GM06990 (cell line): ENCODE results near the gene ZBTB7C.

Experiments
- DNase-seq: peaks from one replicate; pipeline ENCODE4 v3.0.0-alpha.2; 2011; ENCODE audit not compliant: insufficient read length; ENCODE audit errors: extremely low read depth
- H3K27me3 ChIP-seq: replicated peaks from 2 replicates; pipeline ENCODE4 v1.6.0; 2011; ENCODE audit warnings: low read length; ENCODE audit not compliant: control insufficient read depth, insufficient read depth
- H3K36me3 ChIP-seq: 2 replicates; pipeline ENCODE4 v1.5.1; 2011; ENCODE audit warnings: low read length; ENCODE audit not compliant: control insufficient read depth, insufficient read depth
- H3K4me3 ChIP-seq: replicated peaks from 2 replicates; pipeline ENCODE4 v1.5.1; 2011; ENCODE audit warnings: low read depth, mild to moderate bottlenecking, control low read depth, low read length
- CTCF ChIP-seq: IDR thresholded peaks from 2 replicates; pipeline ENCODE4 v1.5.1; 2011; ENCODE audit warnings: low read length, control low read depth, mild to moderate bottlenecking, inconsistent platforms; ENCODE audit not compliant: insufficient read depth, poor library complexity, severe bottlenecking

The ZBTB7C gene

GRCh38 chr18:48122816-48123215, 286.4 kb downstream of the ZBTB7C start:
- no peak for TF ChIP-seq CTCF
- Histone ChIP-seq H3K36me3 (no peaks in the 10 kb centered on the region), H3K27me3 (no peaks in the 10 kb centered on the region; the same call in 1 of the 2 replicates), H3K4me3 (no peak overlapping the region)
- DNase-seq, result no peak

GRCh38 chr18:48122376-48122775, 286.8 kb downstream of the ZBTB7C start:
- no peak for DNase-seq
- TF ChIP-seq CTCF, result no peak
- H3K27me3 ChIP-seq, result no peaks in the 10 kb centered on the region; the same call in 1 of the 2 replicates
- no peaks in the 10 kb centered on the region for H3K36me3 ChIP-seq
- no peak overlapping the region for H3K4me3 ChIP-seq

DNA sequence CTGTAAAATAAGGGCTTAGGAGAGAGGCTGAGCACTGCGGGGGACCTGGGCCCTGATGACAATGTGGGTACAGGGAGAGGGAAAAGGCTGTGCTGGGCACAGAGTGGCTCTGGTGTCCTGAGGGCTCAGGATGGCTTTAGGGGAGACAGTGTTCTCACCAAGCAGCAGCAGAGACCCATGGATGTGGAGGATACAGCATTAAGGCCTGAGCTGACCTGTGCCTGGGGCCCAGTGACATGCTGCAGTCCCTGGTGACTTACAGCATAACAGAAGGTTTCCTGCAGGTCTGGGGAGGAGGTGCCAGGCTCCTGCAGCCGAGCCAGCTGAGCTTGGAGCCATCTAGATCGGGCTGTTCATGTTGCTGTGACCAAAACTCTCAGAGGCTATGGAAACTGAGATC, 287.4 kb downstream of the ZBTB7C start:
- DNase-seq, result no peak
- Histone ChIP-seq H3K36me3 (no peaks in the 10 kb centered on the region), H3K27me3 (no peaks in the 10 kb centered on the region; the same call in 1 of the 2 replicates), H3K4me3 (no peak overlapping the region)
- TF ChIP-seq CTCF, result no peak

GRCh38 chr18:48119204-48119603, 290.0 kb downstream of the ZBTB7C start:
- no peak overlapping the region for H3K4me3 ChIP-seq
- DNase-seq, result no peak
- H3K27me3 ChIP-seq, result no peaks in the 10 kb centered on the region; the same call in none of the 2 replicates
- H3K36me3 ChIP-seq, result no peaks in the 10 kb centered on the region
- no peak for TF ChIP-seq CTCF

DNA sequence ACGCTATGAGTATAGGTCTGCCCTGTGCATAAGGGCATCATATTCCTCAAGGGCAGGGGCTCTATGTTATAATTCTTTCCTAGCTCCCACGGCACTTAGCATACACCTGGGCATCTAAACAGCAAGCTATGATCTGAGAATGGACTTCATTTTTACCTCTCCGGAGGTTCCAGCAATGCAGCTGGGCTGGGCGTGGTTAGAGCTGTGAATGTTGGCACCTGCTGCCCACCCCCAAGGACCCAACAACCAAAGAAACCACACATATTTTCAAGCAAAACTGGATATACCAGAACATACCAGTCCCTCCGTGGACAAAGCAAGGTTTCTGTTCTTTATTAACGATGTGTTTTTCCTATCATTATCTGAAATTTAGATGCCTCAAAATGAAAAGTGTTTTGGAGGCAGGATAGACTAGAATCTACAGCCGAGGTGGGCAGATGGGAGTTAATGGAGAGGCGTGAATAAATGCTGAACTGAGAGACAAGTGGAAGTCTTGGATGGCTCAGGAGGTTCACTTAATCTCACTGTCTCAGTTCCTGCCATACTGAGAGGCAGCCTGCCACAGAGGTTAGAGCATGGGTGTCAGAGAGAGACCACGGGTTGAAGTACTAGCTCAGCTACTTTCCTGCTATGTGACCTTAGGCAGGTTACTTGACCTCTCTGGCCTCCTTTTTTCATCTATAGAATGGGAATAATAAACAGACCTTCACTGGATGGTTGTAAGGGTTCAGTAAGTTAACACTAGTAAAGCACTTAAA, 292.1 kb downstream of the ZBTB7C start:
- DNase-seq, result no peak
- no peak overlapping the region for H3K4me3 ChIP-seq
- TF ChIP-seq CTCF, result no peak
- no peaks in the 10 kb centered on the region; the same call in none of the 2 replicates for H3K27me3 ChIP-seq
- no peaks in the 10 kb centered on the region for H3K36me3 ChIP-seq
